ENCODE data around the gene CDT1.

Gene CDT1

GRCh38 chr16:88806491-88807111 is 3.0 kb downstream of the CDT1 start:
- no peak for DNase-seq

DNA sequence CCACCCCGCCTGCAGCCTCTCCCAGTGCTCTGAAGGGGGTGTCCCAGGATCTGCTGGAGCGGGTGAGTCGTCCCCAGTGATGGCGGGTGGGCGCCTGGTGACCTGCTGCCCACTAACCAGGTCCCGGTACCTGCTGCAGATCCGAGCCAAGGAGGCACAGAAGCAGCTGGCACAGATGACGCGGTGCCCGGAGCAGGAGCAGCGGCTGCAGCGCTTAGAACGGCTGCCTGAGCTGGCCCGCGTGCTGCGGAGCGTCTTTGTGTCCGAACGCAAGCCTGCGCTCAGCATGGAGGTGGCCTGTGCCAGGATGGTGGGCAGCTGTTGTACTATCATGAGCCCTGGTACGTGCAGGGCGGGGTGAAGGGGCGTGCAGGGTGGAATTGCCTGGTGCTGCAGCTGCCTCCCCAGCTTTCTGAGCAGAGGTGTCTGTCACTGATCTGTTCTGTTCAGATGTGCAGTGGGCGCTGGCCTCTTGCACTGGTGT is 3.6 kb downstream of the CDT1 start:
- DNase-seq = no peak

GRCh38 chr16:88807626-88808453 is 4.3 kb downstream of the CDT1 start:
- DNase-seq = no peak

DNA sequence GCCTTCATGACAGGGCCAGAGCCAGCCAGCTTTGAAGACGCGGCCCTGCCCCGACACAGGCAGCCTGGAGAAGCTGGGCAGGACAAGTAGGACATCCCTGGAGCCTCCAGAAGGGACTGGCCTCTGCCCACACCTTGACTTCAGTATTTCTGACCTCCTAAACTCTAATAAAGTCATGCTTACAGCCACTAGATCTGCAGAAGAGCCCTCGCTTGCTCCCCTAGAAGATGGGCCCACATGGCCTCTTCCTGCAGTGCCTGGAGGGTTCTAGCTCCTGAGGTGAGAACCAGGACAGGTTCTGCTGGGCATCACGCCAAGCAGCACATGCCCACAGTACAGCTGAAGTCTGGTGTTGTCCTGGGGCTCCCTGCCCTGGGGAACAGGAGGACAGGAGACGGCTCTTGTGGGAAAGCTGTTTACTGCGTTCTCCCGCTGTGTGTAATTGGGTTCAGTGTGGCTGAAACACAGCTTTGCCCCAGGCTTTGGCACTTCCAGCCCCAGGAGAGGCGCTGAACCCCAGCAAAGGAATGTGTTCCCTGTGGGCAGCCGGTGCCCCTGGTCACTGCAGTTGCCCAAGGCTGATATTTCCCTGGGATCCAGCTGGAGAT is 5.6 kb downstream of the CDT1 start:
- no peak for DNase-seq

- no peak for DNase-seq
Measured at GRCh38 chr16:88809676-88810165, 6.1 kb downstream of the CDT1 start.

DNA sequence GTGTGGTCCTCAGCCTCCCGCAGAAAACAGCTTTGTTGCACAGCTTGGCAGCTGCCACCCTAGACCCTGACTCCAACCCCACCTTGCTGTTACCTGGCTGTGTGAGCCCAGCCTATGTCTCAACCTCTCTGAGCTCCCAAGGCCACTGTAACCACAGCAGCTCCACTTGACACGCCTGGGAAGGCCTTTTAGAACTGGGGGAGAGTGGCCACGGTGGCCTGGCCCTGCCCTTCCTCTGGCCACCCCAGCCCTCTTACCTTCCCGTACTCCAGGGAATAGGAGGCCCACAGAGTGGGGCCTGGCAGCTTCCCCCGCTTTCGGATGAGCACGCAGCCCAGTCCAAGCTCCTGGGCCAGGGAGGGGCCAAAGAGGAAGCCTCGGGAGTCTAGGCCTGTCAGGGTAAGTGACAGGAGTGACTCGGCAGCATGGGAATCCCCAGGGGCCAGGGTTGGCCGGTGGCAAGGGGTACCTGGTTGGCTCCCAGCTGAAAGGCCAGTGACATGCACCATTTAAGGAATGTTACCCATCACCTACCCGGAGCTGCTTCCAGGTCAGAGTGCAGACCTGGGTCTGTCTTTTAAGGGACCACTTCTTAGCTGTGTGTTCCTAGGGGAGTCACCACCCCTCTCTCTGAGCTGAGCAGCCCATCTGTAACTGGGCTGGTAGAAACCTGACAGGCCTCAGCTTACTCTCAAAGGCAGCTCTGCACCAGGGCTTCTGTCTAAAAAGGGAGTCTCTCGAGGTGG is 6.8 kb downstream of the CDT1 start:
- no peak for DNase-seq

DNA sequence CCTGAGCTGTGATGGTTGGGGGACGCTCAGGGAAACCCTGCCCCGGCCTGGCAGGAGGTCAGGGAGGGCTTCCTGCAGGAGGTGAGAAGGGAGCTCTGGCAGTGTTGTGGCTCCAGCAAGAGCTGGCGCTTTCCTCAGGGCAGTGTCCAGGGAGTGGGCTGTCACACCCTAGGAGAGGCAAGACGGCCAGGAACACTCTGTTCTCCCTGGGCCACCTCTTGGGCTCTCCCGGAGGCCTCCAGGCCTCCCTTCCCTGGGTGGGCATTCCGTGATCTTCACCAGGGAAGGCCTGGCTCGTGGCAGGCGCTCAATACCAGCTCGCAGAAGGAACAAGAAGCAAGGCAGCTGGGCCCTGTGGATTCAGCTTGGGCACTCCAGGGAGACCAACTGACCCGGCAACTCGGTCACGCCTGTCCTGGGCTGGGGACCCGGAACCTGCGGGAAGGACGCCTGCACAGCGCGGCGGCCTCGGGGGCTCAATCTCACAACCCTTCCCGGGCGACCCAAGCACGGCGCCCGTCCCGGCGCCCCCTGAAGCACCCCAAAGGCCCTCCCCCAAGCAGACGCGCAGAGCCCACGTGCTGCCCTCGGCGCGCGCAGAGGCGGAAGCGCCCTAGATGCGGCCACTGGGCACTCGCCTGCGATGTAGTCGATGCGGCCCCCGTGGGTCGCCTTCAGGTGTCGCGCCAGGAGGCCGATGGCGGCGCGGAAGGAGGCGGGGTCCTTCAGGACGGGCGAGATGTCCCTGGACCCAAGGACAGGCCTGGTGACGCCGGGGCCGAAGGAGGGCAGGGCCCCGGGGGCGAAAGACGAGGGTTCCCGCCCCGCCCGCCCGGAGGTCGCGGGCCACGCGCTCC is 7.6 kb downstream of the CDT1 start:
- peak; percentile 84 for DNase-seq

GRCh38 chr16:88811769-88812512 is 8.4 kb downstream of the CDT1 start, which contains the start of gene APRT:
APRT (minus strand) TSS chr16:88811928; CDS start chr16:88811899, 29 bp downstream.
- DNase-seq = peak; percentile 83

DNA sequence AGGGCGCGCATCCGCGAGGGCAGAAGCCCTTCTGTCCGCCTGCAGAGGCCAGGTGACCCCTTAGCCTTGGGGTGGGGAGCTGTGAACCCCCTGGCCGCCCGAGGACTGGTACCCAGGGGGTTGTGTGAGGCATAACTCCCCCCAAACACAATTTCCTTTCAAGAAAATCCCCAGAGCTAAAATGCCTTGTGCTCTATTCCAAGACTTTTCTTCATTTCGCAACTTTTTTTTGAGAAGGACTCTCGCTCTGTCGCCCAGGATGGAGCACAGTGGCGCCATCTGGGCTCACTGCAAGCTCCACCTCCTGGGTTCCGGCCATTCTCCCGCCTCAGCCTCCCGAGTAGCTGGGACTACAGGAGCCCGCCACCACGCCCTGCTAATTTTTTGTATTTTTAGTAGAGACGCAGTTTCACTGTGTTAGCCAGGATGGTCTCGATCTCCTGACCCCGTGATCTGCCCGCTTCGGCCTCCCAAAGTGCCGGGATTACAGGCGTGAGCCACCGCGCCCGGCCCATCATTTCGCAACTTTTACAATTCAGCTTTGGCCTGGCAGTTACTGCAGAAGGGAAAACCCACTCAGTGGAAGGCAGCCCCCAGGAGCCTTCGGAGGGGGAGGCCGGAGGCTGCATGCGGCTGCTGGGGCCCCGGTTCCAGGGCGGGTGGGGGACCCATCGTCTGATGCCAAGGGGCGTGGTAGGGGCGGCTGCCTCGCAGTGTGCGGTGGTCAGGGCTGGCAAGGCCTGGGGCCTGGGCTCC is 9.1 kb downstream of the CDT1 start:
- no peak for DNase-seq

DNA sequence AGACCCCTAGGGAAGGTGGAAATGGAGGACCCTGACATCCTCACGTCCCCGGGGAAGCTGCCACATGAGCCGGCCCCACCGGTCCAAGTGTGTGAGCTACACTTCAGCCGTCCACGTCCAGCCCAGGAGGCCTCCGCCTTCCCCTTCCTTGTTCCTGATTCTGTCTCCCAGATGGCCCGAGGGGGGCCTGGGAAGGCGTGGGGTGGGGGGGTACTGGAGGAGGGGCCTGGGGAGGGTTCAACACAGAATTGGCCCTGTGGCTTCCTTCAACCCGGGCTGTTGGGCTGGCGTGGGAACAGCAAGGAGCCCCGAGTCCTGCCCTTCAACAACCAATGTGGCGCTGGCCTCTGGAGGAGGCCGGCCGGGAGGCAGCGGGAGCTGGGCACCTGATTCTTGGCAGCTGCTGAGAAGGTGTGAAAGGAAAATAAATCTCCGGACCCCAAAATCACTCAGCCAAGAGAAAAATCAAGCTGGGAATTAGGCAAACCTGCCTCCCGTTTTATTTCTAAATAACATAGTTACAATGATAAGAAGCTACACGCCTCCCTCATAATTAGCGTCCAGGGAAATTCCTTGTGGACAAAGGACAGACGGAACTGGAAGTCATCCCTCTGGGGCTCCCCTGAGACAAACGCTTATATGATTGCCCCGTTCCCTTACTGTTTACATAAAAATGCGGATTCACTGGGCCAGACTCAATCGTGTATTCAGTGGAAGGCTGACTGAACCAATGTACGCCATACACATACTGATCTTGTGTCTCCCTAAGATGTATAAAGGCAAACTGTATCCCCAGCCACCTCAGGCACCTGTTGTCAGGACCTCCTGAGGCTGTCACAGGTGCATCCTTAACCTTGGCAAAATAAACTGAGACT is 9.9 kb downstream of the CDT1 start:
- DNase-seq = no peak

- no peak for DNase-seq
Measured at GRCh38 chr16:88814144-88814502, 10.5 kb downstream of the CDT1 start.

DNA sequence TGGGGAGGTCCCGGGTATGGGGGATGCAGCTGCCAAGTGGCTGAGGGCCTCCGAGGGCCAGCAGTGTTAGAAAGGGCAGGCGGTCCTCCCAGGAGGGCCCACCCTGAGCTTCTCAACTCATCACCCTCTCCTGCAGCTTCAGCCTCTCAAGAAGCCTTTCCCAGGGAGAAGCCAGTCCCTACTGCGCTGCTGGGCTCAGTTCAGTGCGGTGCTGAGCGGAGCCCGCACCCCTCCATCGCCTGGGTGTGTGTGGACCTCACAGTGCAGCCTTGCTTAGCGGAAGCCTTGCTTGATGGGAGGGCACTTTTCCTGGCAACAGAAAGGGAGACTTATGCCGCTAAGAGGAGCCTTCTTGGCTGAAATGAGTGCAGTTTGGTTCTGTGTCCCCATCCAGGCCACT is 11.6 kb downstream of the CDT1 start:
- no peak for DNase-seq

DNA sequence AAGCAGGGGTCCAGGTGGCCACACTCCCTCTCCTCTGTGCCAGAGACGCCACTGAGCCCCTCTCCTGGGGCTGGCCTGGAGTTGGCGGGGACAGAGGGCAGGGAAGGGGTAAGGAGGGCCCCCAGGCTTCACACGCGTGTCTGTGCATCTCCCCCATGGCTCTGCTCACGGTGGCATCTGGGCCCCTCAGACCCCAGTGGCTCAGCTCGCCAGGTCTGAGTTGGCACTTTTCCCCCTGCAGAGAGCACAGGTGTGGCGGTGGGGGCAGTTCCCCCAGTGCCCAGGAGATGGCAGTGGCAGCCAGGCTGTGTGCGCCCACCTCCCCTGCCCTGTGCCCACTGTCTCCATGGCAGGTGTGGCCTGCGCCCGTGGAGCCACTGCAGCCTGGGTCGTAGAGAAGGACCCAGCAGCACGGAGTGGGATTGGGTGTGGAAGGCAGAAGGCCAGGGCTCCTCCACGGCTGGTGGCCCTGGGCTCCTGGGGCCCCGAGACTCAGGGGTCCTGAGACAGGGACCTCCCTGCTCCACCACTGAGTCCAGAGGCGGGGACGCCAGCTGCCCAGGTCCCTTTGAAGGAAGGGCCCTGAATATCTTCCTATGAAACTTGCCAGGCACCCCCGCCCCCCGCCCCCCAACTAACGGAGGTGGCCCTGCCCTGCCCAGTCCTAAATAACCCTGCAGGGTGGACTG is 12.5 kb downstream of the CDT1 start:
- peak; percentile 58 for DNase-seq

DNA sequence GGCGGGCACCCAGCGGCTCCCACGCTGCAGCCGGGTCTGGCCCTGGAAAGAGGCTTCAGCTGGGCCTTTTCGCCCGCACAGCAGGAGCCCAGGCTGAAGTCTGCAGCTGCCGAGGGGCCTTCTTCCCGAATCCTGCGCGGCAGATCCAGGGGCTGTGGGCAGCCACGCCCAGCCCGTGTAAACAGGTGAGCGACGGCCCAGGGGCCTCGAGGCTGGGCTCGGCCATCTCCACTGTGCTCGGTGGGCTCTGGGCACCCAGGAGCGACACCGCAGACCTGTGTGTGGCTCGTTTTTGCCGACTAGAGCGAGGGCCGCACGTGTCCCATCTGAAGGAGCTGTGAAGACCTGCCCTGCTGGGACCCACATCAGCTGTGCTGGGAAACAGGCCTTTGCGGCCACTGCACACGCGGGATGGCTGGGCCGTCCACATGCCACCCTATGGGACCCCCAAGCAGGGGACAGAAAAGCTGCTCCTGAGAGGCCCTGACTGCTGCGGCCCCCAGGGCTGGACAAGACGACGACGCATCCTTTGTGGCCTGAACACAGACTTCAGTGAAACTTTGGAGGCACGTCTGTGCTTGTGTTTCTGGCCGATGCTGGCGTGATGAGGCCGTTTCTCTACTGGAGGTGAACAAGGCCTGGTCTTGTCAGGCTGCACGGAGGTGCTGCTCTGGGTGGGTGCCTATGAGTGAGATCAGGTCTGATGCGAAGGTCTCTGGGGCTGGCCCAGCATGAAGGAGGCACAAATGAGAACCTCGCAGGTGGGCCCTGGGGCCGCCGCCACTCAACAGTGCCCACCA is 13.3 kb downstream of the CDT1 start:
- no peak for DNase-seq

- DNase-seq = no peak
Measured at GRCh38 chr16:88817785-88818574, 14.4 kb downstream of the CDT1 start.

- no peak for DNase-seq
Measured at GRCh38 chr16:88818575-88818874, 14.9 kb downstream of the CDT1 start.

DNA sequence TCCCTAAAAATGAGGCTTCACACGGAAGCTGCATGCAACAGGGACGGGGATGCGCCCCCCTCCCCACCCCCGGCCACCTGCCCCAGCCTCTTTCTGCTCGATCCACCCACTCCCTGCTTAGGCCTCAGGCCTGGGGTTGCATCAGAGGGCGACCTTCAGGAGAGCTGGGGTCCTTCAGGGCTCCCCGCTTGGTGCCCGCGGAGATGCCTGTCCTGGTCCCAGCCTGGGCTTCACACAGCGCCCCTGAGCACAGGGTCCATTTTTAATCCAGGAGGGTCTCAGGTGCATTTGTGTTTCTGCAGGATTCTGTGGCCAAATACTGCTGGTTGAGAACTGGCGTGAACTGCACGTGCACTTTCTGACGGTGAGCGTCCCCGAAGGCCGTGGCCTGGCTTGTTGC is 15.5 kb downstream of the CDT1 start:
- DNase-seq = no peak

All from COR-L47 (cell line).